Activated CD8-positive, alpha-beta T cell treated with anti-CD3 and anti-CD28 coated beads for 36 hours (primary cell): ENCODE results near the gene TDRD10. TPM values are rescaled to one million over a fixed set of nuclear protein-coding genes. Genes with fewer than 3 reads are reported as not detected.

Source experiments
- ATAC-seq: fragments of 200-7000 bp; cut with Tn5 transposase; one replicate; pipeline ENCODE4 v1.10.0; 2021; ENCODE audit warnings: mild to moderate bottlenecking, moderate library complexity
- CTCF ChIA-PET: fragments of 350-600 bp; sonication (Branson Sonifier 250); formaldehyde crosslinking; loops from one replicate; lab custom pipeline; 2021; ENCODE audit warnings: antibody characterized with exemption; lab: Charles Lee
- POLR2A ChIA-PET: fragments of 350-600 bp; sonication (Branson Sonifier 250); formaldehyde crosslinking; loops from one replicate; lab custom pipeline; 2021; ENCODE audit warnings: antibody characterized with exemption; lab: Charles Lee
- DNase-seq: peaks from one replicate; pipeline ENCODE4 v3.0.0-alpha.2; 2020
- H3K27ac Mint-ChIP-seq: one replicate; pipeline ENCODE4 v1.8.0; 2021; ENCODE audit warnings: mild to moderate bottlenecking, mixed read lengths
- H3K27me3 Mint-ChIP-seq: one replicate; pipeline ENCODE4 v1.8.0; 2021; ENCODE audit warnings: mixed read lengths
- H3K36me3 Mint-ChIP-seq: one replicate; pipeline ENCODE4 v1.8.0; 2021; ENCODE audit warnings: low read depth, mixed read lengths
- H3K4me1 Mint-ChIP-seq: one replicate; pipeline ENCODE4 v1.8.0; 2021; ENCODE audit warnings: low read depth, mixed read lengths
- H3K4me3 Mint-ChIP-seq: one replicate; pipeline ENCODE4 v1.8.0; 2021; ENCODE audit warnings: mild to moderate bottlenecking, moderate library complexity, mixed read lengths
- H3K9me3 Mint-ChIP-seq: one replicate; pipeline ENCODE4 v1.8.0; 2021; ENCODE audit warnings: mixed read lengths
- intact Hi-C: fragments of 100-400 bp; cut with micrococcal nuclease; formaldehyde crosslinking; loops from one replicate; pipeline ENCODE4 v1.10.0; 2022
- total RNA-seq, 2 experiments: library from RNA; stranded (reverse); gene quantifications; one replicate each; pipeline ENCODE4 v1.2.3, GENCODE V29; 2021
- TF ChIP-seq, protein P1 (sequence below): fragments of 200-600 bp; IDR thresholded peaks from one replicate; pipeline ENCODE4 v1.8.0; 2022; ENCODE audit warnings: antibody characterized with exemption, mild to moderate bottlenecking

TDRD10 gene
- total RNA-seq, 2 experiments from 2014 or later: not detected

DNA sequence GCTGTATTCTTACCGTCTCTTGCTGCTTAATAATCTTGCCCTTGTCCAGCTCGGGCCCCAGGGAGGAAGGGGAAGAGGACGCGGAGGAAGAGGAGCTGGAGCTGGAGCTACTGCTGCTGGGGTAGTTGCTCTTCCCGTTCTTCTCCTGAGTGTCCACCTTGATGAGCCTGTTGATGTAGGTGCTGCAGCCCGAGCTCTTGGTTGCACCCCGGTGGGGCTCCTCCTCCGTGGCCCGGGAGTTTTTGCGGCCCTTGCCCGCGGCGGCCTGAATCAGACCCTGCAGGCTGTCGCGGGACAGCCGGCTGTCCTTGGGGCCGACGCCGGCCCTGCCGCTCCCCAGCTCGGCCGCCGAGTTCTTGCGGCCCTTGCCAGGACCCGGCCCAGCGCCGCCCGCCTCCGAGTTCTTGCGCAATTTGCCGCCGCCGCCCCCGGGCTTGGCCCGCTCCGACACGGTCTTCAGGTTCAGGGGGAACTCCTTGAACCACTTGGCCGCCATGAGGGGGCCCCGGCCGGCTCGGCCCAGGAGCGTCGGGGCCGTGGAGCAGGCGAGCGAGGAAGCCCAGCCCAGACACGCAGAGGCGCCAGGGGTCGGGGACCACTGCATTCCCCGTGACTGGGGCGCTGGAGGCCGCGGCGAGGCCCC lies 475 bp upstream of the TDRD10 start:
- intact Hi-C loops: no loop called here
- no peak overlapping the region for H3K27ac Mint-ChIP-seq
- ChIA-PET POLR2A (no interaction called here), CTCF (interaction anchor here (0.8 to 1.4 kb wide), 3 partner anchors 21 to 439 kb away, joined by 3 to 4 read pairs (median 3); no protein-coding TSS in a partner anchor)
- no peak overlapping the region for H3K4me3 Mint-ChIP-seq
- no peaks in the 10 kb centered on the region for H3K9me3 Mint-ChIP-seq
- ATAC-seq: no peak
- no peak for DNase-seq
- peaks cover 50% of the 10 kb centered on the region for H3K27me3 Mint-ChIP-seq
- H3K36me3 Mint-ChIP-seq: no peaks in the 10 kb centered on the region
- peaks cover 11% of the 10 kb centered on the region for H3K4me1 Mint-ChIP-seq
- TF ChIP-seq, protein P1, sequence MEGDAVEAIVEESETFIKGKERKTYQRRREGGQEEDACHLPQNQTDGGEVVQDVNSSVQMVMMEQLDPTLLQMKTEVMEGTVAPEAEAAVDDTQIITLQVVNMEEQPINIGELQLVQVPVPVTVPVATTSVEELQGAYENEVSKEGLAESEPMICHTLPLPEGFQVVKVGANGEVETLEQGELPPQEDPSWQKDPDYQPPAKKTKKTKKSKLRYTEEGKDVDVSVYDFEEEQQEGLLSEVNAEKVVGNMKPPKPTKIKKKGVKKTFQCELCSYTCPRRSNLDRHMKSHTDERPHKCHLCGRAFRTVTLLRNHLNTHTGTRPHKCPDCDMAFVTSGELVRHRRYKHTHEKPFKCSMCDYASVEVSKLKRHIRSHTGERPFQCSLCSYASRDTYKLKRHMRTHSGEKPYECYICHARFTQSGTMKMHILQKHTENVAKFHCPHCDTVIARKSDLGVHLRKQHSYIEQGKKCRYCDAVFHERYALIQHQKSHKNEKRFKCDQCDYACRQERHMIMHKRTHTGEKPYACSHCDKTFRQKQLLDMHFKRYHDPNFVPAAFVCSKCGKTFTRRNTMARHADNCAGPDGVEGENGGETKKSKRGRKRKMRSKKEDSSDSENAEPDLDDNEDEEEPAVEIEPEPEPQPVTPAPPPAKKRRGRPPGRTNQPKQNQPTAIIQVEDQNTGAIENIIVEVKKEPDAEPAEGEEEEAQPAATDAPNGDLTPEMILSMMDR: no peak

DNA sequence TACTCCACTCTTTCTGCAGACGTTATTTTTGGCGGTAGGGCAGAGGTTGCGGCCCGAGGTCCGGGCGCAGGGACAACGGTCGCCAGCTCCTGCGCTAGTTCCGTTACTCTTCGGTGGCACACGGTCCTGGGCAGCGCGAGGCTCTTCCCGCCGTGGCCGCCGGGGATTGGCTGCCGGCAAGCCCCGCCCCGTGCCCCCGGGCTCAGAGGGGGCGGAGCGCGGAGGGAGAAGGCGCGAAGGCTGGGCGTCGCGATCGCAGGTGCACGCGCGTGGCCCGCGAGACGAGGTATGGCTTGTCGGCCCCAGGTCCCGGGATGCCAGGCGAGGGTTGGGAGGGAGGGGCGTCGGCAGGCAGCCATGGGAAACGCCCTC lies 711 bp downstream of the TDRD10 start:
- no peaks in the 10 kb centered on the region for H3K9me3 Mint-ChIP-seq
- DNase-seq: no peak
- CTCF ChIA-PET: no interaction called here
- no peak overlapping the region for H3K27ac Mint-ChIP-seq
- H3K27me3 Mint-ChIP-seq: peaks cover 57% of the 10 kb centered on the region
- TF ChIP-seq, protein P1: no peak
- H3K4me3 Mint-ChIP-seq: peak overlapping the region; percentile 30
- POLR2A ChIA-PET: no interaction called here
- peak; percentile 14 for ATAC-seq
- H3K4me1 Mint-ChIP-seq: peaks cover 3% of the 10 kb centered on the region
- intact Hi-C loops: no loop called here
- H3K36me3 Mint-ChIP-seq: no peaks in the 10 kb centered on the region

DNA sequence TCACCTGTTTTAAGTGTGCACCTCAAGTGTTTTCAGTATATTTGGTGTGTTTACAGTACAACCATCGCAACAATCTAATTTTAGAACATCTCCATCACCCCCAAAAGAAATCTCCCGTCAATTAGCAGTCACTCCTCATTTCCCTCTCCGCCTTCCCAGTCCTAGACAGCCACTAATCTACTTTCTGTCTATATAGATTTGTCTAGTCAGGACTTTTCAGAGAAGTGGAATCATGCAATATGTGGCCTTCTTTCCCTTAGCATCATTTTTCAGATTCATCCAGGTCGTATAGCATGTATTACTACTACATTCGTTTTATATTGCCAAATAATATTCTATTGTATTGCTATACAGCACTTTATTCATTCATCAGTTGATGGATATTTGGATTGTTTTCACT lies 1.9 kb downstream of the TDRD10 start:
- CTCF ChIA-PET: no interaction called here

DNA sequence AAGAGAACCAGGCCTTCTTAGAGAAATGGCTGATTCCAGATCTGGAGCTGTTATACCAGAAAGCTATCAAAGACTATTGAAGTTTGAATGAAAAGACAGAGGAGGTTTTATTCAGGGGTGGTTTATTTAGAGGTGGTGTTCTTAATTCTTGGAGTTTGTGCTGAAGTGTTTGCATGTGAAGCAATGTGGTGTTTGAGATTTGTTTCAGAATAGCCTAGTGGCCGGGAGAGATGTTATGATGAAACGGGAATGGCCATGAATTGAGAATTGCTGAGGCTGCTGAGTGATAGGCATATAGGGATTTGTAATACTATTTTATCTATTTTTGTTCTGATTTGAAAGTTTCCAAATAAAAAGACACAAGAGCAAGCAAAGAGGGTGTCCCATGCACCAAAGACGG lies 10.7 kb downstream of the TDRD10 start:
- H3K4me1 Mint-ChIP-seq: no peaks in the 10 kb centered on the region
- ChIA-PET CTCF (interaction anchor here (1.3 to 2.4 kb wide), 2 partner anchors 34 to 41 kb away, joined by 4 to 5 read pairs; no protein-coding TSS in a partner anchor), POLR2A (no interaction called here)
- no peaks in the 10 kb centered on the region for H3K9me3 Mint-ChIP-seq
- DNase-seq: no peak
- H3K27ac Mint-ChIP-seq: no peak overlapping the region
- H3K4me3 Mint-ChIP-seq: no peak overlapping the region
- intact Hi-C loops: no loop called here
- H3K27me3 Mint-ChIP-seq: peaks cover 22% of the 10 kb centered on the region
- no peaks in the 10 kb centered on the region for H3K36me3 Mint-ChIP-seq
- no peak for ATAC-seq
- TF ChIP-seq, protein P1: no peak

More for the DNA sequence above, 1.9 kb downstream of the TDRD10 start:
- Mint-ChIP-seq H3K36me3 (no peaks in the 10 kb centered on the region), H3K4me1 (peaks cover 3% of the 10 kb centered on the region), H3K27me3 (peaks cover 65% of the 10 kb centered on the region), H3K4me3 (no peak overlapping the region), H3K9me3 (no peaks in the 10 kb centered on the region), H3K27ac (no peak overlapping the region)
- TF ChIP-seq, protein P1: no peak
- intact Hi-C loops: no loop called here
- DNase-seq (no peak), ATAC-seq (no peak)
- POLR2A ChIA-PET: interaction anchor here (1.1 kb wide), 1 partner anchor 31 kb away, joined by 3 read pairs; no protein-coding TSS in a partner anchor

DNA sequence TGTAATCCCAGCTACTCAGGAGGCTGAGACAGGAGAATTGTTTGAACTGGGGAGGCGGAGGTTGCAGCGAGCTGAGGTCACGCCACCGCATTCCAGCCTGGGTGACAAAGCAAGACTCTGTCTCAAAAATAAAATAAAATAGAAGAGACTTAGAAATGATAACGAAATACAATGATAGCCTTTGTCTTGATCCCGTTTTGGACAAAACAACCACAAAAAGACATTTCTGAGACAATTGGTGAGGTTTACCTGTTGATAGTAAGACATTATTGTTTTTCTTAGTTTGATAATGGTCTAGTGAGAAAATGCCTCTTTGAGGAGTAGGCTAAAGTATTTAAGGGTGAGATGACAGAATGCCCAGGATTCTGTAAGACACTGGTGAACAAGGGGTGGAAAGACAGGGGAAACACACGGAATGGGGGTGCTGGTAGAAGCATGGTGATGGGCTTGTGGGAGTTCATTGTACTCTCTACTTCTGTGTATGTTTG lies 12.1 kb downstream of the TDRD10 start:
- CTCF ChIA-PET: no interaction called here
- Mint-ChIP-seq H3K27ac (no peak overlapping the region), H3K9me3 (no peaks in the 10 kb centered on the region), H3K4me3 (no peak overlapping the region), H3K36me3 (no peaks in the 10 kb centered on the region), H3K4me1 (no peaks in the 10 kb centered on the region), H3K27me3 (peaks cover 16% of the 10 kb centered on the region)
- intact Hi-C loops: no loop called here
- POLR2A ChIA-PET: no interaction called here
- TF ChIP-seq, protein P1: no peak
- ATAC-seq (no peak), DNase-seq (no peak)
